GM18868 (cell line): ENCODE measurements around the gene B9D2.
"Not testable (repeated sequence)": the region's sequence is repeated elsewhere in the genome, so short reads cannot be mapped to it uniquely, and the experiment has no call there.

Experiments used
- ATAC-seq: cut with Tn5 transposase; IDR thresholded peaks from one replicate; pipeline ENCODE4 v1.9.1; 2021; ENCODE audit warnings: mild to moderate bottlenecking, moderate library complexity; ENCODE audit not compliant: unreplicated experiment

B9D2 gene

GRCh38 chr19:41363753-41364523 lies at the start of gene B9D2:
TSS of gene B9D2 (minus strand) at chr19:41364149. CDS start at chr19:41363519, 630 bp downstream.
- peak; percentile 81 for ATAC-seq

GRCh38 chr19:41412953-41413352 lies 49.0 kb upstream of the B9D2 start:
- no peak for ATAC-seq

- no peak for ATAC-seq
These were observed 48.0 kb upstream of the B9D2 start for GRCh38 chr19:41411968-41412265.

- no peak for ATAC-seq
These were observed 47.4 kb upstream of the B9D2 start for GRCh38 chr19:41411100-41411967.

GRCh38 chr19:41410336-41411054 lies 46.5 kb upstream of the B9D2 start:
- ATAC-seq: no peak

GRCh38 chr19:41409288-41409687 lies 45.3 kb upstream of the B9D2 start:
- no peak for ATAC-seq

- not testable (repeated sequence) for ATAC-seq
These were observed 44.9 kb upstream of the B9D2 start for GRCh38 chr19:41408846-41409245.

GRCh38 chr19:41408256-41408655 lies 44.3 kb upstream of the B9D2 start:
- no peak for ATAC-seq

GRCh38 chr19:41407271-41407670 lies 43.3 kb upstream of the B9D2 start:
- no peak for ATAC-seq

GRCh38 chr19:41405776-41406175 lies 41.8 kb upstream of the B9D2 start:
- no peak for ATAC-seq

GRCh38 chr19:41403181-41403970 lies 39.4 kb upstream of the B9D2 start:
- ATAC-seq: no peak

GRCh38 chr19:41402010-41402409 lies 38.1 kb upstream of the B9D2 start:
- ATAC-seq: no peak

GRCh38 chr19:41401483-41401882 lies 37.5 kb upstream of the B9D2 start:
- no peak for ATAC-seq

GRCh38 chr19:41399525-41399924 lies 35.6 kb upstream of the B9D2 start:
- no peak for ATAC-seq

GRCh38 chr19:41399091-41399490 lies 35.1 kb upstream of the B9D2 start:
- no peak for ATAC-seq

GRCh38 chr19:41398598-41398997 lies 34.6 kb upstream of the B9D2 start:
- ATAC-seq: no peak

GRCh38 chr19:41398050-41398418 lies 34.1 kb upstream of the B9D2 start:
- ATAC-seq: no peak

GRCh38 chr19:41397086-41398049 lies 33.4 kb upstream of the B9D2 start, which contains the start of the genes BCKDHA and EXOSC5:
TSS of gene BCKDHA (plus strand) at chr19:41397818. CDS start at chr19:41397828, 10 bp downstream.
TSS of gene EXOSC5 (minus strand) at chr19:41397359. CDS start at chr19:41397328, 31 bp downstream.
- peak; percentile 89 for ATAC-seq

GRCh38 chr19:41395355-41395754 lies 31.4 kb upstream of the B9D2 start:
- ATAC-seq: no peak
